HAP-1 (cell line): ENCODE data around the gene MEIOSIN.
"Not testable (repeated sequence)": the region's sequence is repeated elsewhere in the genome, so short reads cannot be mapped to it uniquely, and the experiment has no call there.

Source experiments
- DNase-seq, 2 experiments: peaks; one replicate each; pipeline ENCODE4 v3.0.0-alpha.2; 2016 to 2020; ENCODE audit warnings: low spot score in 2 of 2
- H3K27me3 ChIP-seq: fragments of 250-450 bp; sonication (Bioruptor Pico); 2 replicates; pipeline ENCODE4 v1.5.1; 2020; ENCODE audit warnings: low read depth, mild to moderate bottlenecking, moderate library complexity
- H3K36me3 ChIP-seq: fragments of 250-450 bp; sonication (Bioruptor Pico); replicated peaks from 2 replicates; pipeline ENCODE4 v1.5.1; 2020; ENCODE audit warnings: mild to moderate bottlenecking
- H3K4me1 ChIP-seq: fragments of 250-450 bp; sonication (Bioruptor Pico); 2 replicates; pipeline ENCODE4 v1.5.1; 2020; ENCODE audit warnings: mild to moderate bottlenecking
- H3K4me3 ChIP-seq: fragments of 250-450 bp; sonication (Bioruptor Pico); 2 replicates; pipeline ENCODE4 v1.5.1; 2020; ENCODE audit warnings: mild to moderate bottlenecking, moderate library complexity
- H3K9me3 ChIP-seq: fragments of 250-450 bp; sonication (Bioruptor Pico); 2 replicates; pipeline ENCODE4 v1.5.1; 2020; ENCODE audit warnings: mild to moderate bottlenecking, moderate library complexity
- in situ Hi-C: fragments of 300-500 bp; cut with MboI; formaldehyde crosslinking; loops from 3 replicates; pipeline ENCODE4 v1.14.3; 2020; ENCODE audit warnings: low sequenced_read_pairs, inconsistent platforms, mixed read lengths

MEIOSIN gene

DNA sequence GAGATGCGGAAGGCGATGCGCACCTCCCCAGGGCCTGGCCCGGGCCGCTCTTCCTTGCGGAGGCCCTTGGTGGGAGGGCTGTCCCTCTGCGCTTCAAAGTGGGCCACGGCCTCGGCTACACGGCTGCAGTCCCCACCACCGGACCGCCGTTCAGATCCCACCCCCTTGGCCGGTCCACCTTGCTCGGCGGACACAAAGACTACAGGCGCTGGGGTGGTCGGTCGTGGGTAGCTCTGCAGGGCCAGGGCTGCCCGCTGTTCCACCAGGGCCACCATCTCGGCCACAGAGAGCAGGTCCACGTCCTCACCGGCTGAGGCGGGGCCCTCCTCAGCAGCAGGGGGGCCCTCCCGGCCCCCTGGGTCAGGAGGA is 20.6 kb upstream of the MEIOSIN start:
- H3K4me3 ChIP-seq = no peak overlapping the region
- DNase-seq = no peak
- in situ Hi-C loops = no loop called here
- peaks cover 13% of the 10 kb centered on the region for H3K36me3 ChIP-seq
- H3K4me1 ChIP-seq = peaks cover 3% of the 10 kb centered on the region
- no peaks in the 10 kb centered on the region for H3K9me3 ChIP-seq
- no peaks in the 10 kb centered on the region for H3K27me3 ChIP-seq

DNA sequence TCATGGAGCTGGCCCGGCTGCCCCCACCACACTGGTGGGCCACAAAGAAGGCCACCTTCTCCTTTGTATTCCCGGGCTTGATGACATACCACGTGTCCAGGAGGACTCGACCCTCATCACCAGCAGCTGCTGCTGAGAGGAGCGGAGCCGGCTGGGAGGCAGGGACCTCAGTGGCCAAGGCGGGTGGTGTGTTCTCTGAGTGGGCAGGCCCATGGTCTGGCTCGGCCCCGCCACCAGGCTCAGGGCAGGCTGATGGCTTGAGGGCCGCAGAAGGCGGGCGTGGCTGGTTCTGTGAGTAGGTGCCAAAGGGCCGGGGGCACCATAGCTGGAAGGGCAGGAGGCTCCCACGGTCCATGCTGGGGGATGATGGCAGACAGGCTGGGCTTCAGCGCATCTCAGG is 20.1 kb upstream of the MEIOSIN start:
- in situ Hi-C loops = no loop called here
- Histone ChIP-seq H3K4me1 (peaks cover 6% of the 10 kb centered on the region), H3K27me3 (no peaks in the 10 kb centered on the region), H3K4me3 (no peak overlapping the region), H3K9me3 (no peaks in the 10 kb centered on the region), H3K36me3 (peaks cover 13% of the 10 kb centered on the region)
- no peak for DNase-seq

DNA sequence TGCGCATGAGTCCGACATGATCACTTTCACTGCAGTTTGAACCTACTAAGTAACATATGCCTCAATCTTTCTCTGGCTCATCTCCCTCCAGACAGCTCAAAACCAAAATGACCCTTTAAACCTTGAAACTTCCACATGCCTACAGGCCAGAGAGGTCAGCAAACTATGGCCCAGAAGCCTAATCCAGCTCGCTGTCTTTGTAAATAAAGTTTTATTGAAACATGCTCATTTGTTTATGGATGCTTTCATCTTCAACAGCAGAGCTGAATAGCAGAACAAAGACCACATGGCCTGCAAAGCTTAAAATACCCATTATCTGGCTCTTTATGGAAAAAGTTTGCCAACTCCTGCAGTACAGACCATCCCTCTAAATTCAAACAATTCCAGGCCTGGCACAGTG is 18.1 kb upstream of the MEIOSIN start:
- Histone ChIP-seq H3K4me1 (peaks cover 8% of the 10 kb centered on the region), H3K9me3 (no peaks in the 10 kb centered on the region), H3K36me3 (peaks cover 13% of the 10 kb centered on the region), H3K27me3 (no peaks in the 10 kb centered on the region), H3K4me3 (no peak overlapping the region)
- in situ Hi-C loops = no loop called here
- no peak for DNase-seq

DNA sequence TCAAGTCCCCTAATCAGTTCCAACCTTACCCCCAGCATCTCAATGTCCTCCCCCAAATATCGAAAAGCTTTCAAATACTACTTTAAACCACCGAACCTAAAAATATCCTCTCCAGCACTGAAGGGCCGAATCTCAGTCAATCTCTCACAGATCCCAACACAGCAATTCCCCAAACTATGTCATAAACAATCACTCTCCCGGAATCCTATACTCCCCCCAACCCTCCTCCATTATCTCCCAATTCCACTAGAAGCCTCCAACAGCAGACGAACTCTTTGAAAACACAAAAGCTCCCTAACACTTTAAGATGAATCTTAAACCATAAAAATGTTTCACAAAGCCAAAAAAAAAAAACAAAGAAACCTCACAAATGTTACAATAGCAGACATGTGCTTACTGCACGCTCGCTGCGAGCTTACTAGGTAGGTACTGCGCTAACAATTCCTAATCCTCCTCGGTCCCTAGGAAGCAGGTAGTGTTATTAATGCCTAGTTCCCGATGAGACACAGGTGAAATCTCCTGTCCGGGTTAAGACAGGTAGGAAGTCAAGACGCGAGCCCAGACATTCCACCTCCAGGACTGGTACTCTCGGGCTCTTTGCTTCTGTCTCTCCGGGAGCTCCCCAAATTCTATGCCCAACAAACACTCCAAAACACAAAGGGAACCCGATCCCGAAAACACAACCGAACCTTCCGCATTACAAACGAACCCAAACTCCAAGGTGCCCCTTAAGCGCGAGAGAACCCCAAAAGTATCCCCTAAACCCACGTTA is 16.7 kb upstream of the MEIOSIN start:
- Histone ChIP-seq H3K9me3 (no peaks in the 10 kb centered on the region), H3K36me3 (peaks cover 13% of the 10 kb centered on the region), H3K27me3 (no peaks in the 10 kb centered on the region), H3K4me1 (peaks cover 8% of the 10 kb centered on the region), H3K4me3 (peak overlapping the region; percentile 61)
- peak; percentile 33 to 39 for DNase-seq
- in situ Hi-C loops = no loop called here

DNA sequence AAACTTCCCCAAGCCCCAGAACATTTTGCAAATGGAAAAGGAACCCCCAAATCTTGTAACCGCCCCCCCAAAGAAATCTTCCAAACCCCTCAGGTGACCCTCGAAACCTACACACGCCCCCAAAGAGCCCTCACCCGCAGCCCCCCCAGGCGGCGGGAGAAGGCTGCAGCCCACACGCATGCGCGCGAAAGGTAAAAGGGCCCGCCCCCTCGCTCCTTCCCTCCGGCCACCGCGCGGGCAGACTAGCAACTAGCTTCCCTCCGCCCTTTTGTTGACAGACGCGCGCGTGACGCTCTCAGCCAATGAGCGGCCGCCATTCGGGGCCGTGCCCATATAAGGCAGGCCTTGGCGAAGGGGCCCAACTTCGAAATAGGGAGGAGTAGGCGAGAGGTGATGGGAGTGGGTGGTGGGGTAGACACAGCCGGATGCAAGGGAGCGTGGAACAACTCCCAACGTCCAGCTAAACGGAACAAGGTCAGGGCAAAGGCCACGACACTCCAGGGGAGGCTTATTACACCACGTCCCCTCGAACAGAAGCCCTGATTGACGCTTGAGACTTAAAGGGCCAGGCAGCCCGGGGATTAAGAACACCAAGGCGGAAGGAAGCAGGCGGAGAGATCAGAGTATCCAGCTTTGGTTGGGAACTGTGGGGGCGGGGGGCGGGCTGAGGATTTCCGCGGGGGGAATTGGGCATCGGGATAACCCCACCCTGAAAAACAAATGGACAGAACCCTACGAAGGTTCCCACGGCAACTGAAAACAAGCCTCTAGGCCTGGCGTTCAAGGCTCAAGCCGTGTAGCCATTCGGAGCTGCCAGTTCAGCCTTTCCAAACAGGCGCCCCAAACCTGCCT is 15.9 kb upstream of the MEIOSIN start:
- peaks cover 11% of the 10 kb centered on the region for H3K36me3 ChIP-seq
- peaks cover 8% of the 10 kb centered on the region for H3K4me1 ChIP-seq
- H3K9me3 ChIP-seq = no peaks in the 10 kb centered on the region
- in situ Hi-C loops = no loop called here
- DNase-seq = peak; percentile 98 to 99
- H3K4me3 ChIP-seq = peak overlapping the region; percentile 61
- no peaks in the 10 kb centered on the region for H3K27me3 ChIP-seq

DNA sequence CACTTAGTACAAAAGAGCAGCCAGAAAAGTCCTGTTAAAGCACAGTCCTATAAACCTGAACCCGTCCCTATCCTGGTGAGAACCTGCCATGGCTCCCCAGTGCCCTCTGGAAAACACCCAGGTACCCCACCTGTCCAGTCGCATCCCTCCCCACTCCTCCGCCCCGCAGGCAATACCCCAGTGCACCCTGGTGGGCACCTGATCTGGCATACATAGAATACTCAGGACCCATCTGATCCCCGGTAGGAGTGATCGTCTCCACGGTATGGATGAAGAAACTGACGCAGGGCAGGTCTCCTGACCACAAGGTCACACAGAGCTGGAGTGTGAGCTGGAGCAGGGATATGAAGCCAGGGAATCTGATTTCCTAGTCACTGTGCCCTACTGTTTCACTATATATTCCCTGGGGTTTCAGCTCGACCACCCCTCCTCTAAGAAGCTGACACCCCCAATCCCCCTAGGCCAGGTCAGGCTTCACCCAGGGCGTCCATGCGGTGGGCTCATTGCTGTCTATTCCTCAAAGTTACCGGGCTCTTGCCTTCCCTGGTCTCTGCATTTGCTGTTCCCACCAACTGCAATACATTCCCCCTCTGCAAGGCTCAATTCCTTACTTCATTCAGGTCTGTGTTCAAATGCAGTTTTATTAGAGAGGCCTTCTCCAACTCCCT is 15.1 kb upstream of the MEIOSIN start:
- DNase-seq = no peak
- Histone ChIP-seq H3K27me3 (no peaks in the 10 kb centered on the region), H3K4me1 (peaks cover 8% of the 10 kb centered on the region), H3K4me3 (peak overlapping the region; percentile 61), H3K9me3 (no peaks in the 10 kb centered on the region), H3K36me3 (peaks cover 10% of the 10 kb centered on the region)
- in situ Hi-C loops = no loop called here

DNA sequence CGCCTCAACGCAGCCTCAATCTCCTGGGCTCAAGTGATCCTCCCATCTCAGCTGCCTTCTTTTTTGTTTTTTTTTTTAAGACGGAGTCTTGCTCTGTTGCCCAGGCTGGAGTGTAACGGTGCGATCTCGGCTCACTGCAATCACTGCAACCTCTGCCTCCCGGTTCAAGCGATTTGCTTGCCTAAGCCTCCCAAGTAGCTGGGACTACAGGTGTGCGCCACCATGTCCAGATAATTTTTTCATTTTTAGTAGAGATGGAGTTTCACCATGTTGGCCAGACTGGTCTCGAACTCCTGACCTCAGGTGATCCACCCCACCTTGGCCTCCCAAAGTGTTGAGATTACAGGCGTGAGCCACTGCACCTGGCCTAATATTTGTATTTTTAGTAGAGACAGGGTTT is 13.2 kb upstream of the MEIOSIN start:
- in situ Hi-C loops = not testable (repeated sequence)

DNA sequence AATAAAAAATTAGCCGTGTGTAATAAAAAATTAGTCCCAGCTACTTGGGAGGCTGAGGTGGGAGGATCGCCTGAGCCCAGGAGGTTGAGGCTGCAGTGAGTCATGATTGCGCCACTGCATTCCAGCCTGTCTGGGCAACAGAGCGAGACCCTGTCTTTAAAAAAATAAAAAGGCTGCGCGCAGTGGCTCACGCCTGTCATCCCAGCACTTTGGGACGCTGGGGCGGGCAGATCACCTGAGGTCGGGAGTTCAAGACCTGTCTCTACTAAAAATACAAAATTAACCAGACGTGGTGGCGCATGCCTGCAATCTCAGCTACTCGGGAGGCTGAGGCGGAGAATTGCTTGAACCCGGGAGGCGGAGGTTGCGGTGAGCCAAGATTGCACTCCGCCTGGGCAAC is 4.6 kb upstream of the MEIOSIN start:
- peaks cover 12% of the 10 kb centered on the region for H3K4me1 ChIP-seq
- H3K36me3 ChIP-seq, H3K4me3 ChIP-seq, in situ Hi-C loops, H3K9me3 ChIP-seq, DNase-seq, H3K27me3 ChIP-seq: not testable (repeated sequence)

More for the DNA sequence above, 13.2 kb upstream of the MEIOSIN start:
- H3K4me3 ChIP-seq, H3K9me3 ChIP-seq, DNase-seq, H3K27me3 ChIP-seq, H3K4me1 ChIP-seq: not testable (repeated sequence)
- peaks cover 13% of the 10 kb centered on the region for H3K36me3 ChIP-seq

DNA sequence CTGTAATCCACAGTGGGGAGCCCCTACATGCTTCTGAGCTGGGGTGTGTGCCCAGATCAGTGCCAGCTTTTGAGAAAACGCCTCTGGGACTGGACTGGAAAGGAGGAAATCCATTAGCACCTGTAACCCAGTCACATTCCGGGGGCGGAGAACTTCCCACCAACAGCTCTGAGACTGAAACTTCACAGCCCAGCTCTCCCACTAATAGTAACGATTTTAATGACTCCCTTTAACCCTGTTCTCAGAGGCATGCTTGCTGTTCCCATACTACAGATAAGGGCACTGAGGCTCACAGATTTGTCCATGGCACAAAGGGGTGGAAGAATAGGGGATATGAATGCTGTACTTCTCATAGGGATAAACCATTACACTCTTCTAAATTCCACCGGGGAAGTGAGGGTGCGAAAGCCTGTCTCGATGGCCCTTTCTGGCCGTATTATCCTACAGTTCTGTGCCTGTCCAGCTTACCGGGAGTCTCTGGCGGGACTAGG is 3.4 kb upstream of the MEIOSIN start:
- Histone ChIP-seq H3K4me1 (peaks cover 12% of the 10 kb centered on the region), H3K9me3 (no peaks in the 10 kb centered on the region), H3K27me3 (no peaks in the 10 kb centered on the region), H3K36me3 (no peaks in the 10 kb centered on the region), H3K4me3 (peak overlapping the region; percentile 79)
- DNase-seq = no peak
- in situ Hi-C loops = no loop called here

DNA sequence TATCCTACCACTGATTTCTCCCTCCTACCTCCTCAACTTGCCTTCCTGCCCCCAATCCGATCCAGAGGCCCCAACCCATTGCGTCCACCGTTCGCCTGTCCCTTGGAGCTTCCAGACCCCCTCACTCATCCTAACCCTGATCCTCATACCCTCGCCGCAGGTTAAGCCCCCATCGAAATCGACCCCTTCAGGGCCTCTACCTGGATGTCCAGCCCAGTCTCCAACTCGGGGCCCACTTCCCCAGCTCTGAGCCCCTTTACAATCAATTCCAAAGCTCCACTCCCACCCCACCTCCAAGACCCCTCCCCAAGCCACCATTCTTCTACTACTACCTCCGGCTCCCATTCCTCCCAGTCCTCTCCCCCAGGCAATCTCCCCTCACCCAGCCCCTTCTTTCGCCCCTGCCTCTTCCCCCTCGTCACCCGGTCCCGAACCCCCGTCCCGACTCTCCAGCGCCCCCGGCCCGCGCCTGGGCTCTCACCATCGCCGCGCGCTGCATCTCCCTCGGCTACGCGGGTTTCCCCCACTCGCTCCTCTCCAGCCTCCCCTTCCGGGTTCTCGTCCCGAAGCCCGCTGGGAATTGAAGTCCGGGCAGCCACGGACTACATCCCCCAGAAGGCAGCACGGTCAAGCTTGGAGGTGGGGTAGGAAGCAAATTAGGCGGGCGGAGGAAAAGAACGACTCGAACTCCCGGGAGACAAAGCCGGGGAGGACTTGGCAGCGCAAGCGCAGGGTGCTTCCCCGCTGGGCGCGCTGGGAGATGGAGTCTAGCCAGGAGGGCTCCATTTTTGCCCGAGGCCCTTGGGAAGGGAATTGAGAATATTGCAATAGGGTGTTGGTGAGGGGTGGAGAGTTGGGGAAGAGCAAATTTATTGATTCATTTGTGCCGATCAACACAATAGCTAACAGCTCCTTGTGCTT is 2.6 kb upstream of the MEIOSIN start, which contains the start of gene FBXO46:
Gene FBXO46, minus strand, starts transcription at position 529 of the 921 bp plus-strand sequence. CDS start 17,401 bp downstream, outside the sequence.
- Histone ChIP-seq H3K4me3 (peak within 1 kb of the TSS; percentile 79), H3K27me3 (no peaks in the 10 kb centered on the region), H3K36me3 (no peaks in the 10 kb centered on the region), H3K9me3 (no peaks in the 10 kb centered on the region), H3K4me1 (peaks cover 12% of the 10 kb centered on the region)
- in situ Hi-C loops = no loop called here
- peak; percentile 99 for DNase-seq

DNA sequence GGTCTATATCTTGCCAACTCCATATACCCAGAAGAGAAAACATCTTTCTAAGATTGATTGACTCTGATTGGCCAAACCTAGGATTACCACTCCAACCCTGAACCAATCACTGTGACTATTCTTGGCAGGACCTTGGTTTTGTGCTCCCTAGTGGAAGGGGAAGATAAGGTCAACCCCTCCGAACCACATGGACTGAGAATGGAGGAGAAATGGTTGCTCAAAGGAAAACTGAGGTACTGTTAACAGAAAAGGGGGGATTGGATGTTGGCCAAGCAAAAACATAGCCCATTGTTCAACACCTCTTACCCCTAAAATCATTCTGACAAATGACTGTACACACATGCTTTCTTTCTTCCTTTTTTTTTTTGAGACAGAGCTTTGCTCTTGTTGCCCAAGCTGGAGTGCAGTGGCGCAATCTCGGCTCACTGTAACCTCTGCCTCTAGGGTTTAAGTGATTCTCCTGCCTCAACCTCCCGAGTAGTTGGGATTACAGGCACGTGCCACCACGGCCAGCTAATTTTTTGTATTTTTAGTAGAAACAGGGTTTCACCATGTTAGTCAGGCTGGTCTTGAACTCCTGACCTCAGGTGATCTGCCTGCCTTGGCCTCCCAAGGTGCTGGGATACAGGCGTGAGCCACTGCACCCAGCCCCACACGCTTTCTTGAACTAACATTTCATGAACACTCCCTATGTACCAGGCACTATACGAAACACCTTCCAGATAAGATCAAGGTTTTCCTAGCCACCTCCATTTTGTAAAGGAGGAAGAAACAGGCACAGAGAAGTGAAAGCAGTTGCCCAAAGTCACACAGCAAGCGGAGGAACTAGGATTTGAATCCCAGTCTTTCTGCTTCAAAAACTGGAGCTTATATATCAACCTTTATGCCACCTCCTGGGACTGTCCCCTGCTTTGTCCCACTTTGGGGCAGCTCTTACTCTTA is 6.5 kb downstream of the MEIOSIN start:
- peak in 1 of 2 experiments; percentile 16 for DNase-seq
- in situ Hi-C loops = no loop called here
- H3K27me3 ChIP-seq = no peaks in the 10 kb centered on the region
- no peaks in the 10 kb centered on the region for H3K9me3 ChIP-seq
- H3K4me3 ChIP-seq = no peak overlapping the region
- H3K36me3 ChIP-seq = no peaks in the 10 kb centered on the region
- H3K4me1 ChIP-seq = no peaks in the 10 kb centered on the region

DNA sequence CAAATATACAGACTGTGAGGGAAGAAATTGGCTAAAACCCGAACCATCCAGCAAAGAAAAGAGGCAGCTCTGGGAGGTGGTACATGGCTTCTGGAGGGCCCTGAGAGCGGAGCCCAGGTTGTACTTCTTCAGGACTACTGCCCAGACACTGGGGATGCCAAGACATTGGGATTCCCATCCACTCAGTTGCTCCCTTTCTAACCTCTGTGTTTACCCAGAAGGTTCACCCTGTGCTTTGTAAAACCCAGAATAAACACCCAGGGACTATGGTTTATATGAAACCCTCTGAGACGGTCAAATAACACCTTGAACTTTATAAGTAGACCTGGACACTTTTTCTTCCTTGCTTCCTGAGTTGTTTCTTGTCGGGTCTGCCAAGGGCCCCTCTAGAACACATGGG is 9.7 kb downstream of the MEIOSIN start:
- Histone ChIP-seq H3K27me3 (no peaks in the 10 kb centered on the region), H3K36me3 (no peaks in the 10 kb centered on the region), H3K4me3 (no peak overlapping the region), H3K9me3 (no peaks in the 10 kb centered on the region), H3K4me1 (no peaks in the 10 kb centered on the region)
- in situ Hi-C loops = no loop called here
- no peak for DNase-seq
